Neural cell (in vitro differentiated cells): ENCODE measurements around the gene GTSF1L. TPM values are rescaled to one million over a fixed set of nuclear protein-coding genes. Genes with fewer than 3 reads are reported as not detected.
"Not testable (repeated sequence)": the region's sequence is repeated elsewhere in the genome, so short reads cannot be mapped to it uniquely, and the experiment has no call there.

Experiments
- H2AFZ ChIP-seq: fragments of 200-600, 300-800 bp; sonication (generic), shearing (Covaris generic); 2 replicates; pipeline ENCODE4 v1.6.0; 2014; ENCODE audit warnings: low read depth, mild to moderate bottlenecking, antibody characterized with exemption, low read length, moderate library complexity
- H3F3A ChIP-seq: fragments of 200-600 bp; shearing (Covaris generic); 2 replicates; pipeline ENCODE4 v1.6.1; 2016; ENCODE audit warnings: mild to moderate bottlenecking, moderate library complexity, mixed read lengths, antibody characterized with exemption, low read length; ENCODE audit not compliant: insufficient read depth, poor library complexity, severe bottlenecking
- H3K27ac ChIP-seq: fragments of 200-600, 300-800 bp; sonication (generic), shearing (Covaris generic); 2 replicates; pipeline ENCODE4 v1.5.1; 2014; ENCODE audit warnings: mild to moderate bottlenecking, low read length, moderate library complexity
- H3K27me3 ChIP-seq: fragments of 300-800, 200-600 bp; sonication (generic), shearing (Covaris generic); 2 replicates; pipeline ENCODE4 v1.6.0; 2014; ENCODE audit warnings: mild to moderate bottlenecking, low read depth, low read length, moderate library complexity; ENCODE audit not compliant: insufficient read depth
- H3K36me3 ChIP-seq: fragments of 300-800, 200-600 bp; sonication (generic), shearing (Covaris generic); 2 replicates; pipeline ENCODE4 v1.5.1; 2014; ENCODE audit warnings: mild to moderate bottlenecking, antibody characterized with exemption, low read length, moderate library complexity; ENCODE audit not compliant: insufficient read depth
- H3K4me2 ChIP-seq: fragments of 300-800, 200-600 bp; sonication (generic), shearing (Covaris generic); 2 replicates; pipeline ENCODE4 v1.6.0; 2014; ENCODE audit warnings: mild to moderate bottlenecking, low read length
- H3K4me3 ChIP-seq: fragments of 300-800, 200-600 bp; sonication (generic), shearing (Covaris generic); 2 replicates; pipeline ENCODE4 v1.5.1; 2014; ENCODE audit warnings: mild to moderate bottlenecking, low read length, moderate library complexity
- H3K79me2 ChIP-seq: fragments of 200-600 bp; shearing (Covaris generic); replicated peaks from 2 replicates; pipeline ENCODE4 v1.6.0; 2014; ENCODE audit warnings: mild to moderate bottlenecking, low read length, moderate library complexity; ENCODE audit not compliant: insufficient read depth
- H3K9ac ChIP-seq: fragments of 300-800, 200-600 bp; sonication (generic), shearing (Covaris generic); 2 replicates; pipeline ENCODE4 v1.6.1; 2016; ENCODE audit warnings: mild to moderate bottlenecking, low read length, mixed read lengths
- H3K9me2 ChIP-seq: fragments of 200-600 bp; shearing (Covaris generic); 2 replicates; pipeline ENCODE4 v1.6.1; 2016; ENCODE audit warnings: mild to moderate bottlenecking, low read length, mixed read lengths; ENCODE audit not compliant: insufficient read depth
- H3K9me3 ChIP-seq: fragments of 200-600, 300-800 bp; sonication (generic), shearing (Covaris generic); 2 replicates; pipeline ENCODE4 v1.6.1; 2016; ENCODE audit warnings: mild to moderate bottlenecking, mixed run types, low read length, moderate library complexity, mixed read lengths
- H4K20me1 ChIP-seq: fragments of 200-600 bp; shearing (Covaris generic); 2 replicates; pipeline ENCODE4 v1.6.1; 2016; ENCODE audit warnings: mild to moderate bottlenecking, mixed run types; ENCODE audit not compliant: insufficient read depth
- CTCF ChIP-seq: fragments of 450-650 bp; IDR thresholded peaks from 2 replicates; pipeline ENCODE4 v1.5.1; 2014; ENCODE audit warnings: antibody characterized with exemption, mild to moderate bottlenecking, moderate library complexity; ENCODE audit not compliant: poor library complexity, severe bottlenecking
- EP300 ChIP-seq: fragments of 450-650 bp; conservative IDR thresholded peaks from 2 replicates; pipeline ENCODE4 v1.6.1; 2014; ENCODE audit warnings: antibody characterized with exemption, mild to moderate bottlenecking, moderate library complexity; ENCODE audit not compliant: poor library complexity, severe bottlenecking
- EZH2 ChIP-seq: fragments of 200-600, 300-800 bp; shearing (Covaris generic), sonication (generic); IDR thresholded peaks from 2 replicates; pipeline ENCODE4 v1.6.1; 2014; ENCODE audit warnings: antibody characterized with exemption, low read length, borderline replicate concordance, mild to moderate bottlenecking; ENCODE audit not compliant: insufficient read depth, poor library complexity, severe bottlenecking
- MXI1 ChIP-seq: fragments of 450-650 bp; conservative IDR thresholded peaks from 2 replicates; pipeline ENCODE4 v1.6.1; 2014; ENCODE audit warnings: antibody characterized with exemption, mild to moderate bottlenecking; ENCODE audit not compliant: poor library complexity, severe bottlenecking
- POLR2AphosphoS5 ChIP-seq: IDR thresholded peaks from 2 replicates; pipeline ENCODE4 v1.6.1; 2012
- RAD21 ChIP-seq: fragments of 450-650 bp; conservative IDR thresholded peaks from 2 replicates; pipeline ENCODE4 v1.6.1; 2014; ENCODE audit warnings: antibody characterized with exemption, mild to moderate bottlenecking, moderate library complexity
- REST ChIP-seq: IDR thresholded peaks from 2 replicates; pipeline ENCODE4 v1.6.1; 2012; ENCODE audit warnings: borderline replicate concordance
- SMC3 ChIP-seq: fragments of 450-650 bp; conservative IDR thresholded peaks from 2 replicates; pipeline ENCODE4 v1.6.1; 2014; ENCODE audit warnings: antibody characterized with exemption, mild to moderate bottlenecking, moderate library complexity; ENCODE audit not compliant: poor library complexity
- TAF1 ChIP-seq: IDR thresholded peaks from 2 replicates; pipeline ENCODE4 v1.6.1; 2012; ENCODE audit warnings: low read depth
- polyA plus RNA-seq: library from polyadenylated mRNA; depleted of rRNA; stranded (reverse); fragments of >200 nt; gene quantifications from 2 replicates; pipeline ENCODE4 v1.2.3, GENCODE V29; 2014

GTSF1L gene
- polyA plus RNA-seq, 1 donor from 2014 or later, result not detected

GRCh38 chr20:43762911-43763310 lies 36.1 kb upstream of the GTSF1L start:
- Histone ChIP-seq H3F3A (no peaks in the 10 kb centered on the region), H3K9me3 (no peaks in the 10 kb centered on the region), H3K4me3 (no peak overlapping the region), H3K9me2 (no peaks in the 10 kb centered on the region), H3K27me3 (no peaks in the 10 kb centered on the region), H3K9ac (no peak overlapping the region), H4K20me1 (no peaks in the 10 kb centered on the region), H3K36me3 (no peaks in the 10 kb centered on the region), H3K27ac (no peak overlapping the region), H2AFZ (no peak overlapping the region), H3K4me2 (no peak overlapping the region), H3K79me2 (no peaks in the 10 kb centered on the region)
- no peak for TF ChIP-seq POLR2AphosphoS5
- TF ChIP-seq CTCF, result no peak
- no peak for TF ChIP-seq MXI1
- TF ChIP-seq RAD21, result no peak
- TF ChIP-seq EZH2, result no peak
- no peak for TF ChIP-seq EP300
- no peak for TF ChIP-seq TAF1
- TF ChIP-seq SMC3, result no peak
- TF ChIP-seq REST, result no peak

GRCh38 chr20:43761386-43762340 lies 34.9 kb upstream of the GTSF1L start:
- Histone ChIP-seq H3K9me2 (no peaks in the 10 kb centered on the region), H3K79me2 (no peaks in the 10 kb centered on the region), H3K36me3 (no peaks in the 10 kb centered on the region), H3K4me3 (no peak overlapping the region), H3K27me3 (no peaks in the 10 kb centered on the region), H3K27ac (peak overlapping the region; percentile 35), H4K20me1 (no peaks in the 10 kb centered on the region), H3F3A (no peaks in the 10 kb centered on the region), H3K9me3 (no peaks in the 10 kb centered on the region), H2AFZ (no peak overlapping the region), H3K4me2 (no peak overlapping the region), H3K9ac (no peak overlapping the region)
- no peak for TF ChIP-seq REST
- TF ChIP-seq RAD21, result no peak
- no peak for TF ChIP-seq EZH2
- no peak for TF ChIP-seq SMC3
- TF ChIP-seq TAF1, result no peak
- no peak for TF ChIP-seq CTCF
- peak; percentile 40 for TF ChIP-seq EP300

GRCh38 chr20:43757888-43758287 lies 31.1 kb upstream of the GTSF1L start:
- not testable (repeated sequence) for H3K36me3 ChIP-seq, H3K4me3 ChIP-seq, H4K20me1 ChIP-seq, H3K27ac ChIP-seq, H3K27me3 ChIP-seq, H3F3A ChIP-seq, H2AFZ ChIP-seq, H3K4me2 ChIP-seq, H3K79me2 ChIP-seq, H3K9me2 ChIP-seq, H3K9ac ChIP-seq, H3K9me3 ChIP-seq
